SK-N-SH (cell line): Measurements from ENCODE around the gene LLGL2. TPM values are rescaled to one million over a fixed set of nuclear protein-coding genes. Genes with fewer than 3 reads are reported as not detected.

Source experiments
- ELF1 ChIP-seq: IDR thresholded peaks from 2 replicates; pipeline ENCODE4 v1.4.0; 2012
- FOSL2 ChIP-seq: IDR thresholded peaks from 2 replicates; pipeline ENCODE4 v1.4.0; 2012; ENCODE audit warnings: low read depth, mild to moderate bottlenecking, moderate library complexity, borderline replicate concordance
- FOXJ3 ChIP-seq: sonication (generic); formaldehyde crosslinking; IDR thresholded peaks from 2 replicates; pipeline ENCODE4 v1.5.1; 2020; ENCODE audit warnings: mild to moderate bottlenecking, missing genetic modification reagents
- GABPA ChIP-seq: IDR thresholded peaks from 2 replicates; pipeline ENCODE4 v1.4.0; 2012; ENCODE audit warnings: low read depth, mild to moderate bottlenecking
- GATA2 ChIP-seq: sonication (generic); formaldehyde crosslinking; IDR thresholded peaks from 2 replicates; pipeline ENCODE4 v1.5.0; 2020; ENCODE audit warnings: mild to moderate bottlenecking, missing genetic modification reagents
- IRF3 ChIP-seq: fragments of 150-350 bp; IDR thresholded peaks from 2 replicates; pipeline ENCODE4 v1.6.1; 2016; ENCODE audit warnings: mild to moderate bottlenecking, low read depth, low read length
- JUND ChIP-seq: IDR thresholded peaks from 2 replicates; pipeline ENCODE4 v1.4.0; 2012
- MEF2A ChIP-seq: IDR thresholded peaks from 2 replicates; pipeline ENCODE4 v1.4.0; 2012; ENCODE audit warnings: low read depth, borderline replicate concordance
- NRF1 ChIP-seq: IDR thresholded peaks from 2 replicates; pipeline ENCODE4 v1.6.1; 2012; ENCODE audit warnings: low read depth, mild to moderate bottlenecking, low read length
- RAD21 ChIP-seq: IDR thresholded peaks from 2 replicates; pipeline ENCODE4 v1.6.1; 2012; ENCODE audit warnings: mild to moderate bottlenecking, low read length
- SIN3A ChIP-seq: IDR thresholded peaks from 2 replicates; pipeline ENCODE4 v1.6.1; 2012; ENCODE audit warnings: low read depth, mild to moderate bottlenecking, low read length, moderate library complexity, borderline replicate concordance
- SMC3 ChIP-seq: IDR thresholded peaks from 2 replicates; pipeline ENCODE4 v1.6.1; 2012; ENCODE audit warnings: low read depth, low read length, improper control_type of control experiment
- TCF12 ChIP-seq: IDR thresholded peaks from 2 replicates; pipeline ENCODE4 v1.4.0; 2012
- polyA plus RNA-seq, 3 experiments: library from polyadenylated mRNA; depleted of rRNA; stranded (reverse); fragments of >200 nt; gene quantifications; 2 replicates each; pipeline ENCODE4 v1.2.3, GENCODE V29; 2012
- TF ChIP-seq, protein P1 (sequence below): IDR thresholded peaks from 2 replicates; pipeline ENCODE4 v1.4.0; 2012; ENCODE audit warnings: low read depth, borderline replicate concordance
- TF ChIP-seq, protein P2 (sequence below): IDR thresholded peaks from 2 replicates; pipeline ENCODE4 v1.6.1; 2012; ENCODE audit warnings: mild to moderate bottlenecking, low read depth, low read length, moderate library complexity

Gene LLGL2
- polyA plus RNA-seq, 1 of the 3 experiments (the other 2 are of a cell fraction): 6.7 TPM

DNA sequence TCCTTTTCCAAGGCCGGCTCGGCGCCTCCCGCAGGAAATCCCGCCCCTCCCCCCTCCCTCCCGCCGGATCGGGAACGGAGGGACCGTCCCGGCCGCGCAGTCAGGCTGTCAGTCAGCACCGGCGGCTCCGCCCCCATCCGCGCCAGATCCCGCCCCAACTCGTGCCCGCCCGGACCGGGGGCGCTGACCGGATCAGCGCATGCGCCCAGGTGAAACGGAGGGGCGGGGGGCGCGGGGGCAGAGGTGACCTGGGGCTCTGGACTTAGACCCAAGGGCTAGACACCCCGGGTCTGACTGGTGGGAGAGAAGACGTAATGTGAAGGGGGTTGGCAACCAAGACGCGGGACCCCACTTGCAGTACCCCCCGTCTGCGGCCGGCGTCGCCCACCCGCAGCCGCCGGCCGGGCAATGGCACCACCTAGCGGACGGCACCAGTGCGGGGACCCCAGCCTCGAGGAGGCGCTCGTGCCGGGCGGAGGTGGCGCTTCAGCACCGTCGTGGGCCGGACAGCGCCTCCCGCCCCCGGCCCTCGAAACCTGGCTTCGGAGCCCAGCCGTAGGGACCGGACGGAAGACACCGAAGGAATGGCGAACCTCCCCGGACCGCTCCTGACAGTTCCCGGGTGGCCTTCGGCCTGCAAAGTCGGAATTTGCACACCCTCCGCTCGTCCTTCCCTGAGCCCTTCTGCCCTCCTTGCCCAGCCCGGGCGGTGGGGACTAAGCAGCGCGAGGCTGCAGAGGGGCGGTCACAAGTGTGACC lies 9.8 kb upstream of the LLGL2 start, which contains the start of gene CASKIN2 (continued):
- no peak for TF ChIP-seq FOSL2
- no peak for TF ChIP-seq GATA2 (CRISPR knock-in tag)
- TF ChIP-seq, protein P1, sequence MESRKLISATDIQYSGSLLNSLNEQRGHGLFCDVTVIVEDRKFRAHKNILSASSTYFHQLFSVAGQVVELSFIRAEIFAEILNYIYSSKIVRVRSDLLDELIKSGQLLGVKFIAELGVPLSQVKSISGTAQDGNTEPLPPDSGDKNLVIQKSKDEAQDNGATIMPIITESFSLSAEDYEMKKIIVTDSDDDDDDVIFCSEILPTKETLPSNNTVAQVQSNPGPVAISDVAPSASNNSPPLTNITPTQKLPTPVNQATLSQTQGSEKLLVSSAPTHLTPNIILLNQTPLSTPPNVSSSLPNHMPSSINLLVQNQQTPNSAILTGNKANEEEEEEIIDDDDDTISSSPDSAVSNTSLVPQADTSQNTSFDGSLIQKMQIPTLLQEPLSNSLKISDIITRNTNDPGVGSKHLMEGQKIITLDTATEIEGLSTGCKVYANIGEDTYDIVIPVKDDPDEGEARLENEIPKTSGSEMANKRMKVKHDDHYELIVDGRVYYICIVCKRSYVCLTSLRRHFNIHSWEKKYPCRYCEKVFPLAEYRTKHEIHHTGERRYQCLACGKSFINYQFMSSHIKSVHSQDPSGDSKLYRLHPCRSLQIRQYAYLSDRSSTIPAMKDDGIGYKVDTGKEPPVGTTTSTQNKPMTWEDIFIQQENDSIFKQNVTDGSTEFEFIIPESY: peak; percentile 39; the same call in 1 of the 2 replicates
- TF ChIP-seq SMC3: peak; percentile 70
- TF ChIP-seq FOXJ3 (CRISPR knock-in tag): no peak
- TF ChIP-seq, protein P2, sequence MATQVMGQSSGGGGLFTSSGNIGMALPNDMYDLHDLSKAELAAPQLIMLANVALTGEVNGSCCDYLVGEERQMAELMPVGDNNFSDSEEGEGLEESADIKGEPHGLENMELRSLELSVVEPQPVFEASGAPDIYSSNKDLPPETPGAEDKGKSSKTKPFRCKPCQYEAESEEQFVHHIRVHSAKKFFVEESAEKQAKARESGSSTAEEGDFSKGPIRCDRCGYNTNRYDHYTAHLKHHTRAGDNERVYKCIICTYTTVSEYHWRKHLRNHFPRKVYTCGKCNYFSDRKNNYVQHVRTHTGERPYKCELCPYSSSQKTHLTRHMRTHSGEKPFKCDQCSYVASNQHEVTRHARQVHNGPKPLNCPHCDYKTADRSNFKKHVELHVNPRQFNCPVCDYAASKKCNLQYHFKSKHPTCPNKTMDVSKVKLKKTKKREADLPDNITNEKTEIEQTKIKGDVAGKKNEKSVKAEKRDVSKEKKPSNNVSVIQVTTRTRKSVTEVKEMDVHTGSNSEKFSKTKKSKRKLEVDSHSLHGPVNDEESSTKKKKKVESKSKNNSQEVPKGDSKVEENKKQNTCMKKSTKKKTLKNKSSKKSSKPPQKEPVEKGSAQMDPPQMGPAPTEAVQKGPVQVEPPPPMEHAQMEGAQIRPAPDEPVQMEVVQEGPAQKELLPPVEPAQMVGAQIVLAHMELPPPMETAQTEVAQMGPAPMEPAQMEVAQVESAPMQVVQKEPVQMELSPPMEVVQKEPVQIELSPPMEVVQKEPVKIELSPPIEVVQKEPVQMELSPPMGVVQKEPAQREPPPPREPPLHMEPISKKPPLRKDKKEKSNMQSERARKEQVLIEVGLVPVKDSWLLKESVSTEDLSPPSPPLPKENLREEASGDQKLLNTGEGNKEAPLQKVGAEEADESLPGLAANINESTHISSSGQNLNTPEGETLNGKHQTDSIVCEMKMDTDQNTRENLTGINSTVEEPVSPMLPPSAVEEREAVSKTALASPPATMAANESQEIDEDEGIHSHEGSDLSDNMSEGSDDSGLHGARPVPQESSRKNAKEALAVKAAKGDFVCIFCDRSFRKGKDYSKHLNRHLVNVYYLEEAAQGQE: peak; percentile 99
- TF ChIP-seq MEF2A: no peak
- TF ChIP-seq RAD21: peak; percentile 71
- no peak for TF ChIP-seq IRF3
- TF ChIP-seq SIN3A: peak; percentile 88
- TF ChIP-seq GABPA: peak; percentile 80
- TF ChIP-seq NRF1: peak; percentile 67
- TF ChIP-seq TCF12: no peak
- TF ChIP-seq ELF1: no peak
- TF ChIP-seq JUND: no peak
- TF ChIP-seq, all 33 proteins: peak for 12
